ENCODE data around the gene ERC2. TPM values are rescaled to one million over a fixed set of nuclear protein-coding genes. Genes with fewer than 3 reads are reported as not detected.

Gene ERC2
- total and polyA plus RNA-seq, 7 donors: 0.52 to 5.7 (median 1.2) TPM; not detected in 2

GRCh38 chr3:55622733-55623132, 845.5 kb downstream of the ERC2 start:
- WGBS, 2 donors: 76 to 85% methylated on average over 3 of the region's 3 CpGs
- H3K36me3 ChIP-seq: no peaks in the 10 kb centered on the region
- TF ChIP-seq EP300 (IDR thresholded peaks at IDR 0.05): no peak
- TF ChIP-seq, protein P1, sequence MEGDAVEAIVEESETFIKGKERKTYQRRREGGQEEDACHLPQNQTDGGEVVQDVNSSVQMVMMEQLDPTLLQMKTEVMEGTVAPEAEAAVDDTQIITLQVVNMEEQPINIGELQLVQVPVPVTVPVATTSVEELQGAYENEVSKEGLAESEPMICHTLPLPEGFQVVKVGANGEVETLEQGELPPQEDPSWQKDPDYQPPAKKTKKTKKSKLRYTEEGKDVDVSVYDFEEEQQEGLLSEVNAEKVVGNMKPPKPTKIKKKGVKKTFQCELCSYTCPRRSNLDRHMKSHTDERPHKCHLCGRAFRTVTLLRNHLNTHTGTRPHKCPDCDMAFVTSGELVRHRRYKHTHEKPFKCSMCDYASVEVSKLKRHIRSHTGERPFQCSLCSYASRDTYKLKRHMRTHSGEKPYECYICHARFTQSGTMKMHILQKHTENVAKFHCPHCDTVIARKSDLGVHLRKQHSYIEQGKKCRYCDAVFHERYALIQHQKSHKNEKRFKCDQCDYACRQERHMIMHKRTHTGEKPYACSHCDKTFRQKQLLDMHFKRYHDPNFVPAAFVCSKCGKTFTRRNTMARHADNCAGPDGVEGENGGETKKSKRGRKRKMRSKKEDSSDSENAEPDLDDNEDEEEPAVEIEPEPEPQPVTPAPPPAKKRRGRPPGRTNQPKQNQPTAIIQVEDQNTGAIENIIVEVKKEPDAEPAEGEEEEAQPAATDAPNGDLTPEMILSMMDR (IDR thresholded peaks at IDR 0.05): no peak
- H3K9me3 ChIP-seq: no peaks in the 10 kb centered on the region
- intact Hi-C loops (cut with DNase I): no loop called here
- no peak overlapping the region for H3K4me3 ChIP-seq
- no peak for DNase-seq
- H3K27ac ChIP-seq: no peak overlapping the region
- H3K27me3 ChIP-seq: no peaks in the 10 kb centered on the region
- H3K4me1 ChIP-seq: peaks cover 0 to 4% (median 1%) of the 10 kb centered on the region in 4 donors

- H3K27me3 ChIP-seq: no peaks in the 10 kb centered on the region
- no peak for DNase-seq
- no peaks in the 10 kb centered on the region for H3K9me3 ChIP-seq
- no peaks in the 10 kb centered on the region for H3K36me3 ChIP-seq
- H3K4me3 ChIP-seq: no peak overlapping the region
- intact Hi-C loops (cut with DNase I): no loop called here
- no peak for TF ChIP-seq EP300 (IDR thresholded peaks at IDR 0.05)
- TF ChIP-seq, protein P1 (IDR thresholded peaks at IDR 0.05): no peak
- TF ChIP-seq POLR2A (IDR thresholded peaks at IDR 0.05): no peak
- TF ChIP-seq POLR2AphosphoS5 (IDR thresholded peaks at IDR 0.05): no peak
- H3K4me1 ChIP-seq: peaks cover 0 to 10% (median 5%) of the 10 kb centered on the region in 4 donors
- 96 to 98% methylated on average over 3 of the region's 3 CpGs for WGBS, 2 donors
- no peak overlapping the region for H3K27ac ChIP-seq
These were observed 846.2 kb downstream of the ERC2 start for GRCh38 chr3:55622116-55622515.

GRCh38 chr3:55621648-55622047, 846.6 kb downstream of the ERC2 start:
- H3K9me3 ChIP-seq: no peaks in the 10 kb centered on the region
- H3K4me3 ChIP-seq: no peak overlapping the region
- no peak overlapping the region for H3K27ac ChIP-seq
- no peak for DNase-seq
- no peak for TF ChIP-seq POLR2A (IDR thresholded peaks at IDR 0.05)
- TF ChIP-seq, protein P1 (IDR thresholded peaks at IDR 0.05): no peak
- no peak for TF ChIP-seq POLR2AphosphoS5 (IDR thresholded peaks at IDR 0.05)
- TF ChIP-seq EP300 (IDR thresholded peaks at IDR 0.05): no peak
- WGBS, 2 donors: 88 to 91% methylated on average over 2 of the region's 2 CpGs
- no peaks in the 10 kb centered on the region for H3K27me3 ChIP-seq
- intact Hi-C loops (cut with DNase I): no loop called here
- peaks cover 0 to 14% (median 6%) of the 10 kb centered on the region in 4 donors for H3K4me1 ChIP-seq
- H3K36me3 ChIP-seq: no peaks in the 10 kb centered on the region

DNA sequence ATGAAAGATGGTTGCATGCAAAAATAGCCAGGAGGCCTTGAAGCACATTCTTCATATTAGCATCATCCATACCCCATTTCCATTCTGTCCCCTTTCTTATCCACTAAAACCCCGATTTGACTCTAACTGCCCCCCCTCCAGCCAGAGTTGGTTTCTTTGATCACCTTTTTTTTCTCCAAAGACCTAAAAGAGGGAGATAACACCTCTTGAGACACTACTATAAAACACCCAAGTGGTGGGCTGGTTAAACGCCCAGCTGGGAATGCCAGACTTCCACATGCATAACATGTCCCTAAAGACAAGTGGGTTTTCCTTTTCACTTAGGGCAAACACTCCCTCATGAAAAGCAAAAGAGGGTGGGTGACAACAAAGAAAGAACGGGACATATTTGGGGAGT, 847.2 kb downstream of the ERC2 start:
- TF ChIP-seq EP300 (IDR thresholded peaks at IDR 0.05) (no peak), POLR2A (IDR thresholded peaks at IDR 0.05) (no peak), POLR2AphosphoS5 (IDR thresholded peaks at IDR 0.05) (no peak)
- TF ChIP-seq, protein P1 (IDR thresholded peaks at IDR 0.05): no peak
- no peak for DNase-seq
- 44 to 71% methylated on average over 3 of the region's 3 CpGs for WGBS, 2 donors
- intact Hi-C loops (cut with DNase I): no loop called here
- no peaks in the 10 kb centered on the region for H3K36me3 ChIP-seq
- H3K27ac ChIP-seq: no peak overlapping the region
- no peaks in the 10 kb centered on the region for H3K9me3 ChIP-seq
- no peaks in the 10 kb centered on the region for H3K27me3 ChIP-seq
- H3K4me3 ChIP-seq: no peak overlapping the region
- H3K4me1 ChIP-seq: peaks cover 0 to 14% (median 6%) of the 10 kb centered on the region in 4 donors

GRCh38 chr3:55620351-55621025, 847.8 kb downstream of the ERC2 start:
- 19 to 40% methylated on average over 12 of the region's 12 CpGs for WGBS, 2 donors
- intact Hi-C loops (cut with DNase I): no loop called here
- H3K36me3 ChIP-seq: no peaks in the 10 kb centered on the region
- no peak overlapping the region for H3K4me3 ChIP-seq
- no peaks in the 10 kb centered on the region for H3K9me3 ChIP-seq
- peaks cover 0 to 14% (median 6%) of the 10 kb centered on the region in 4 donors for H3K4me1 ChIP-seq
- H3K27ac ChIP-seq: no peak overlapping the region
- TF ChIP-seq POLR2A (IDR thresholded peaks at IDR 0.05): no peak
- no peak for TF ChIP-seq EP300 (IDR thresholded peaks at IDR 0.05)
- TF ChIP-seq, protein P1 (IDR thresholded peaks at IDR 0.05): no peak
- TF ChIP-seq POLR2AphosphoS5 (IDR thresholded peaks at IDR 0.05): no peak
- no peaks in the 10 kb centered on the region for H3K27me3 ChIP-seq
- DNase-seq: no peak
